Muscle of back (tissue), 13 donors: ENCODE results near the gene TYRO3. TPM values are rescaled to one million over a fixed set of nuclear protein-coding genes. Genes with fewer than 3 reads are reported as not detected.
A peak's percentile ranks its signal among the peaks of the same experiment; 100 is the strongest.

ENCODE experiments used
- DNase-seq, 3 donors: peaks; one replicate each; pipeline versions ENCODE4 v3.0.0 to v3.0.0-alpha.2; 2013
- long read RNA-seq, 9 donors: transcript quantifications; one replicate each; lab custom pipeline, GENCODE V29; 2026
- polyA plus RNA-seq, 10 donors: library from polyadenylated mRNA; unstranded; fragments of 120-200 nt; gene quantifications; one replicate each; pipeline ENCODE4 v1.2.1, GENCODE V29; 2013; ENCODE audit not compliant: insufficient read length in 10 of 10

TYRO3 gene
- 10 to 100 TPM; 17.2 to 34.4 (median 19.8) TPM for polyA plus RNA-seq
- long read RNA-seq, donor 1, transcript TYRO3-209 (1 exons, 2,004 nt) = major isoform, 5 of 5 reads
- long read RNA-seq, donor 1, partial matches to known transcripts = 0 of 5 reads
- long read RNA-seq, donor 1, other reads (novel, unspliced or antisense) = 0 of 5 reads
- long read RNA-seq, donor 2, full-length matches to known transcripts = 10 of 10 reads
- long read RNA-seq, donor 2, partial matches to known transcripts = 0 of 10 reads
- long read RNA-seq, donor 2, other reads (novel, unspliced or antisense) = 0 of 10 reads
- long read RNA-seq, donor 3 = 0 reads
- long read RNA-seq, donor 4, full-length matches to known transcripts = 5 of 5 reads
- long read RNA-seq, donor 4, partial matches to known transcripts = 0 of 5 reads
- long read RNA-seq, donor 4, other reads (novel, unspliced or antisense) = 0 of 5 reads
- long read RNA-seq, donor 5, full-length matches to known transcripts = 3 of 3 reads
- long read RNA-seq, donor 5, partial matches to known transcripts = 0 of 3 reads
- long read RNA-seq, donor 5, other reads (novel, unspliced or antisense) = 0 of 3 reads
- long read RNA-seq, donor 6, full-length matches to known transcripts = 4 of 4 reads
- long read RNA-seq, donor 6, partial matches to known transcripts = 0 of 4 reads
- long read RNA-seq, donor 6, other reads (novel, unspliced or antisense) = 0 of 4 reads
- long read RNA-seq, donor 7, full-length matches to known transcripts = 2 of 2 reads
- long read RNA-seq, donor 7, partial matches to known transcripts = 0 of 2 reads
- long read RNA-seq, donor 7, other reads (novel, unspliced or antisense) = 0 of 2 reads
- long read RNA-seq, donor 8, transcript TYRO3-209 (1 exons, 2,004 nt) = major isoform, 10 of 10 reads
- long read RNA-seq, donor 8, partial matches to known transcripts = 0 of 10 reads
- long read RNA-seq, donor 8, other reads (novel, unspliced or antisense) = 0 of 10 reads
- long read RNA-seq, donor 9 = 0 reads

- peak; percentile 45 to 87 (median 76) for DNase-seq
Measured at GRCh38 chr15:41558400-41559238, at the start of gene TYRO3. Gene TYRO3 (plus strand): TSS chr15:41559212. CDS start chr15:41559258, 46 bp downstream.

- DNase-seq = no peak
Measured at GRCh38 chr15:41510728-41511127, 48.3 kb upstream of the TYRO3 start.

- no peak for DNase-seq
Measured at GRCh38 chr15:41511331-41511898, 47.6 kb upstream of the TYRO3 start.

GRCh38 chr15:41511899-41512369 lies 47.1 kb upstream of the TYRO3 start:
- DNase-seq = peak in 1 of 3 donors; percentile 26

GRCh38 chr15:41512512-41512939 lies 46.5 kb upstream of the TYRO3 start:
- DNase-seq = peak in 1 of 3 donors; percentile 26

GRCh38 chr15:41512940-41513505 lies 46.0 kb upstream of the TYRO3 start:
- DNase-seq = peak in 1 of 3 donors; percentile 46

- peak in 1 of 3 donors; percentile 52 for DNase-seq
Measured at GRCh38 chr15:41513506-41514227, 45.3 kb upstream of the TYRO3 start, which contains the start of gene LTK. Gene LTK (minus strand): TSS chr15:41513827. CDS start chr15:41513709, 118 bp downstream.

- DNase-seq = no peak
Measured at GRCh38 chr15:41517895-41518449, 41.0 kb upstream of the TYRO3 start.

GRCh38 chr15:41520636-41521035 lies 38.4 kb upstream of the TYRO3 start:
- DNase-seq = no peak

GRCh38 chr15:41521614-41522013 lies 37.4 kb upstream of the TYRO3 start:
- DNase-seq = no peak

- DNase-seq = no peak
Measured at GRCh38 chr15:41523097-41523496, 35.9 kb upstream of the TYRO3 start.

GRCh38 chr15:41530363-41530956 lies 28.6 kb upstream of the TYRO3 start:
- DNase-seq = no peak

- no peak for DNase-seq
Measured at GRCh38 chr15:41535544-41535943, 23.5 kb upstream of the TYRO3 start.

- no peak for DNase-seq
Measured at GRCh38 chr15:41536866-41537265, 22.1 kb upstream of the TYRO3 start.

- DNase-seq = no peak
Measured at GRCh38 chr15:41543521-41543870, 15.5 kb upstream of the TYRO3 start.

- DNase-seq = no peak
Measured at GRCh38 chr15:41544650-41545015, 14.4 kb upstream of the TYRO3 start.

- DNase-seq = no peak
Measured at GRCh38 chr15:41545218-41545617, 13.8 kb upstream of the TYRO3 start.

GRCh38 chr15:41546851-41547786 lies 11.9 kb upstream of the TYRO3 start:
- DNase-seq = no peak
